ENCODE measurements around the gene USP46.

Gene USP46, protein sequence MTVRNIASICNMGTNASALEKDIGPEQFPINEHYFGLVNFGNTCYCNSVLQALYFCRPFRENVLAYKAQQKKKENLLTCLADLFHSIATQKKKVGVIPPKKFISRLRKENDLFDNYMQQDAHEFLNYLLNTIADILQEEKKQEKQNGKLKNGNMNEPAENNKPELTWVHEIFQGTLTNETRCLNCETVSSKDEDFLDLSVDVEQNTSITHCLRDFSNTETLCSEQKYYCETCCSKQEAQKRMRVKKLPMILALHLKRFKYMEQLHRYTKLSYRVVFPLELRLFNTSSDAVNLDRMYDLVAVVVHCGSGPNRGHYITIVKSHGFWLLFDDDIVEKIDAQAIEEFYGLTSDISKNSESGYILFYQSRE

DNA sequence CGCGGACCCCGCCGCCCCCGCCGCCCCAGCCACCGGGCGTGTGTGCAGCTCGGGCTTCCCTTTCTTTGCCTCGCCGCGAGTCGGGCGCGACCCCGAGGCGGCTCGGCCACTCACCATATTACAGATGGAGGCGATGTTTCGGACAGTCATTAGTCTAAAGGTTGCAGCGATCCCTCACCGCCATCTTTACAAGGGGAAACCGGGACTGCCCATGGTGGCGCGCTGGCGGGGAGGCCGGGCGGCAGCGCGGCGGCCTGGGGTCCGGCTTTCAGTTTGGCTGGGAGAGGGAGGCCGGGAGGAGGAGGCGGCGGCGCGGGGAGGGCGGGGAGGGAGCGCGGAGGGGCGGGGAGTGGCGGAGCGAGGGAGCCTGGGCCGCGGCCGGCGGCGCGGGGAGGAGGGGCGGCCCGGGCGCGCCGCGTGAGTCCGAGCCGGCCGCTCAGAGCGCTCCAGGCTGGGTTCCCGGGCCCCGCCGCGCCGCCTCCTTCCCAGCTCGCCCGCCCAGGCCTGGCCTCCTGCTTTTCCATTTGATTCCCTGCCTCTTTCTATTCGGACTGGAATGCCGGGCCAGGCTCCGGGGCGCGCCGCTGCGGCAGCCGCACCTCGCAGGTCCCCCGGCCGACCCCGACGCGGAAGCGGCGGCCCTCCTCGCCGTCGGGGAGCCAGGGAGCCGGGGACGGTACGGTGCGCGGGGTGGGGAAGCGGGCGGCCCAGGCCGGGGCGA lies at the start of gene USP46:
Gene USP46 (minus strand): TSS at position 301 of the 721 bp plus-strand sequence. CDS start 151 bp downstream, at position 150.
- no peaks in the 10 kb centered on the region for H3K27me3 ChIP-seq (ENCODE audit: insufficient read depth, low read length)
- peak within 1 kb of the TSS; percentile 94 for H3K4me3 ChIP-seq (ENCODE audit: low read length)
- H3K9me3 ChIP-seq (ENCODE audit: low read length): peaks cover 8% of the 10 kb centered on the region
- H2AFZ ChIP-seq (ENCODE audit: low read depth, low read length): peak within 1 kb of the TSS; percentile 99
- peaks cover 3% of the 10 kb centered on the region for H3K4me1 ChIP-seq (ENCODE audit: insufficient read depth, low read length)
- peaks cover 10% of the 10 kb centered on the region for H3K36me3 ChIP-seq (ENCODE audit: insufficient read depth, low read length)

DNA sequence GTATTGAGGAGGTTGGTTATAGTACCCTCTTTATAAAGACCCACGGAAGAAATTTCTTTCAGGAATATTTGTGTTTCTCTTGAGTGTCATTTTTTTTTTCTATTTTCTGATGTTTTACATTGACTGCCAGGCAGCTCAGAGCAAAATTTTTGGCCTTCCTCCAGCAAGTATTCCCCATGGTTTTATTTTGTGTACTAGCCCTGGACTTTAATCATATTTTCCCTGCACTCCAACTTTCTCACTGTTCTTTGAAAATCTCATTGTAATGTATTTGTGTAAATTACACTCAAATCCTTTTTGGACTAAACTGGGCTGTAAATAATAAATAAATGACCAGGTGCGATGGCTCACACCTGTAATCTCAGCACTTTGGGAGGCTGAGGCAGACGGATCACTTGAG lies 45.6 kb upstream of the USP46 start:
- H3K4me3 ChIP-seq (ENCODE audit: low read length): no peak overlapping the region
- no peaks in the 10 kb centered on the region for H3K27me3 ChIP-seq (ENCODE audit: insufficient read depth, low read length)
- H3K4me1 ChIP-seq (ENCODE audit: insufficient read depth, low read length): no peaks in the 10 kb centered on the region
- no peak overlapping the region for H2AFZ ChIP-seq (ENCODE audit: low read depth, low read length)
- H3K36me3 ChIP-seq (ENCODE audit: insufficient read depth, low read length): no peaks in the 10 kb centered on the region
- no peaks in the 10 kb centered on the region for H3K9me3 ChIP-seq (ENCODE audit: low read length)

DNA sequence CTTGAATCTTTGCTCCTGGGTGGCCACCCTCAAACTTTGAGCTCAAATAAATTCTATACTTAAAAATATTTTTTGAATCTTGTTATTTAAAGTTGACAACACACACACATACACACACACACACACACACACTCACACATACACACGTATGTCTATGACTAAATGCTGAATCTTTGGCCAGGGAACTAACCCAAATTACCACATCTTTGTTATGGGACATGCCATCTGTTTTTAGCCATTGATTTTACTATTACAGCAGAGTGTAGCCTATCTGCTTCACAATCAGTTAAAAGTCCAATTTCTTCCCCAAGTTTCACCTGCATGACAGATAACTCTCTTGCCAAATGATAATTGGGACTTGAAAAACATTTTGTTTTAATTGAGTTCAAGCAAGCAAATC lies 45.0 kb upstream of the USP46 start:
- Histone ChIP-seq H3K36me3 (ENCODE audit: insufficient read depth, low read length) (no peaks in the 10 kb centered on the region), H3K4me3 (ENCODE audit: low read length) (no peak overlapping the region), H3K27me3 (ENCODE audit: insufficient read depth, low read length) (no peaks in the 10 kb centered on the region), H3K9me3 (ENCODE audit: low read length) (no peaks in the 10 kb centered on the region), H2AFZ (ENCODE audit: low read depth, low read length) (no peak overlapping the region), H3K4me1 (ENCODE audit: insufficient read depth, low read length) (no peaks in the 10 kb centered on the region)

DNA sequence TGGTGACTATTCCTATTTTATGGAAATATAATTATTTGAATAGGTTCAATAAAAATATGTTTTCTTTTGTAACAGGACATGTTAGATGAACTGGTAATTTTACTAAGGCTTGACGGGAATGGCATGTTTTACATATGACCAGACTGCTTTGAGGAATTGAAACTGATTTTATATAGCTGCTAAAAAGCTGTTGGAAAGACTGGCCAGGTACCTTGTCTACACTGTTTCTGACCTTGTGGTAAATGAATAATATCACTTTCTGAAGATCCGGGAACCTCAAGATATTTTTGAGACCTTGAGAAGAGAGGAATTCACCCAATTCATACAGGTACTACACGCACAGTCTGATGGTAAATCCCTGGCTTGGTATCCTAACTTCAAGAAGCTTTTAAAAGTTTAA lies 42.1 kb upstream of the USP46 start:
- Histone ChIP-seq H3K36me3 (ENCODE audit: insufficient read depth, low read length) (no peaks in the 10 kb centered on the region), H2AFZ (ENCODE audit: low read depth, low read length) (no peak overlapping the region), H3K9me3 (ENCODE audit: low read length) (no peaks in the 10 kb centered on the region), H3K4me1 (ENCODE audit: insufficient read depth, low read length) (no peaks in the 10 kb centered on the region), H3K27me3 (ENCODE audit: insufficient read depth, low read length) (no peaks in the 10 kb centered on the region), H3K4me3 (ENCODE audit: low read length) (no peak overlapping the region)

DNA sequence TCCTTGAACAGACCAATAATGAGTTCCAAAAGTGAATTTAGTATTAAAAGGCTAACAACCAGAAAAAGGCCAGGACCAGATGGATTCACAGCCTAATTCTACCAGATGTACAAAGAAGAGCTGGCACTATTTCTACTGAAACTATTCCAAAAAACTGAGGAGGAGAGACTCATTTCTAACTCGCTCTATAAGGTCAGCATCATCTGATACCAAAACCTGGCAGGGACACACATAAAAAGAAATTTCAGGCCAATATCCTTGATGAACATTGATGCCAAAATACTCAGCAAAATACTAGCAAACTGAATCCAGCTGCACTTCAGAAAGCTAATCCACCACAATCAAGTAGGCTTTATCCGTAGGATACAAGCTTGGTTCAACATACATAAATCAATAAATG lies 35.8 kb upstream of the USP46 start:
- H3K4me3 ChIP-seq (ENCODE audit: low read length): no peak overlapping the region
- no peak overlapping the region for H2AFZ ChIP-seq (ENCODE audit: low read depth, low read length)
- H3K36me3 ChIP-seq (ENCODE audit: insufficient read depth, low read length): no peaks in the 10 kb centered on the region
- H3K27me3 ChIP-seq (ENCODE audit: insufficient read depth, low read length): no peaks in the 10 kb centered on the region
- H3K9me3 ChIP-seq (ENCODE audit: low read length): peaks cover 4% of the 10 kb centered on the region
- H3K4me1 ChIP-seq (ENCODE audit: insufficient read depth, low read length): no peaks in the 10 kb centered on the region

DNA sequence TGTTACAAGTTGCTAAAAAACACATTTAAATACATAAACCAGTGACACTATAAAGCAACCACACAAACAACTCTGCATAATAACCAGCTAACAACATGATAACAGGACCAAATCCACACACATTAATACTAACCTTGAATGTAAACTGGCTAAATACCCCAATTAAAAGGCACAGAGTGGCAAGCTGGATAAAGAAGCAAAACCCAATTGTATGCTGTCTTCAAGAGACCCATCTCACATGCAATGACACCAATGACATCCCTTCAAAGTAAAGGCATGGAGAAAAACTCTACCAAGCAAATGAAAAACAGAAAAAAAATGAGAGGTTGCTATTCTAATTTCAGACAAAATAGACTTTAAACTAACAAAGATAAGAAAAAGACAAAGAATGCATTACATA lies 34.4 kb upstream of the USP46 start:
- H3K4me1 ChIP-seq (ENCODE audit: insufficient read depth, low read length): no peaks in the 10 kb centered on the region
- H3K36me3 ChIP-seq (ENCODE audit: insufficient read depth, low read length): no peaks in the 10 kb centered on the region
- no peaks in the 10 kb centered on the region for H3K27me3 ChIP-seq (ENCODE audit: insufficient read depth, low read length)
- H3K4me3 ChIP-seq (ENCODE audit: low read length): no peak overlapping the region
- H3K9me3 ChIP-seq (ENCODE audit: low read length): peaks cover 4% of the 10 kb centered on the region
- no peak overlapping the region for H2AFZ ChIP-seq (ENCODE audit: low read depth, low read length)

DNA sequence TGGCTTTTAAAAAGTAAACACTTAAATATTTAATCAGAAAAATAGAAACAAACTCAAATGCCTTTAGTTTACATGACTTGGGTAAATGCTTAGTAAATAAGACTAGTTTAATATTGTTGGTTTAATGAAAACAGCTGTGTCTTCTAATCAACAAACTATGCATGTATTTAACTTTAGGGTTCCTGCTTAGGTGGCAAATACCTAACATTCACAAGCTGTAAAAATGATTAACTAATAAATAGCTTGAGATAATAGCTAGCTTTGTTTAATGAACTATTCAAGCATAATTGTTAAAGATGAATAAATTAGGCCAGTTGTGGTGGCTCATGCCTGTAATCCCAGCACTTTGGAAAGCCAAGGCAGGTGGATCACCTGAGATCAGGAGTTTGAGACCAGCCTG lies 30.0 kb upstream of the USP46 start:
- Histone ChIP-seq H3K36me3 (ENCODE audit: insufficient read depth, low read length) (no peaks in the 10 kb centered on the region), H2AFZ (ENCODE audit: low read depth, low read length) (no peak overlapping the region), H3K27me3 (ENCODE audit: insufficient read depth, low read length) (peaks cover 7% of the 10 kb centered on the region), H3K4me1 (ENCODE audit: insufficient read depth, low read length) (no peaks in the 10 kb centered on the region), H3K4me3 (ENCODE audit: low read length) (no peak overlapping the region), H3K9me3 (ENCODE audit: low read length) (peaks cover 4% of the 10 kb centered on the region)

DNA sequence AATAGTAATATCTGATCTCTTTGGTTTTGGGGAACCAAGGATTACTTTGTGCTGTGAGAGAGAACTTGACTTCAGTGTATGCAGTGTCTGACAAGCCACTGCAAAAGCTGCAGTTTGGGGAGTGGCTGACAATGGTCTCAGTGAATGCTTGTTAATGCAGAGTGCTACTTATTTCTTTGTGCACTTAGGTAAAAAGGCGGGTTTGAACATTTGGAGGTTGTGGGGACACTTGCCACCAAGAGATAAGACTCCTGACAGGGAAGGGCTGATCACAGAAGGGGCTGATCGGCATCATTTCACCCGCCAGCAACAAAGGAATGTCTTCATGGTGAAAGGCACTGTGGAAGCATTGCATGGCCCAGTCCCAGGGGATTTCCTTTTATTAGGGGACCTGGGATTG lies 28.6 kb upstream of the USP46 start:
- Histone ChIP-seq H3K4me1 (ENCODE audit: insufficient read depth, low read length) (no peaks in the 10 kb centered on the region), H2AFZ (ENCODE audit: low read depth, low read length) (no peak overlapping the region), H3K36me3 (ENCODE audit: insufficient read depth, low read length) (no peaks in the 10 kb centered on the region), H3K4me3 (ENCODE audit: low read length) (no peak overlapping the region), H3K9me3 (ENCODE audit: low read length) (peaks cover 4% of the 10 kb centered on the region), H3K27me3 (ENCODE audit: insufficient read depth, low read length) (peaks cover 7% of the 10 kb centered on the region)

DNA sequence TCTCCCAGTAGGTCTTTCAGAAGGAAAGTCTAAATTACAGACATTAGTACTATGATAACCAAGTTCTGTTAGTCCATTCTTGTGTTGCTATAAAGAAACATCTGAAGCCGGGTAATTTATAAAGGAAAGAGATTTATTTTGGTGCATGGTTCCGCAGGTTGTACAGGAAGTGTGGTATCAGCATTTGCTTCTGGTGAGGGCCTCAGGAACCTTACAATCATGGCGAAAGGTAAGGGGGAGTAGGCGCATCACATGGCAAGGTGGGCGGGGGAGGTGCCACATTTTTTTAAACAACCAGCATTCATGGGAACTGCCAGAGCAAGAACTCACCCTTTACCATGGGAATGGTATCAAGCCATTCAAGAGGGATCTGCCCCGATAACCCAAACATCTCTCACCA lies 26.2 kb upstream of the USP46 start:
- H3K9me3 ChIP-seq (ENCODE audit: low read length): no peaks in the 10 kb centered on the region
- no peaks in the 10 kb centered on the region for H3K4me1 ChIP-seq (ENCODE audit: insufficient read depth, low read length)
- peaks cover 7% of the 10 kb centered on the region for H3K27me3 ChIP-seq (ENCODE audit: insufficient read depth, low read length)
- H2AFZ ChIP-seq (ENCODE audit: low read depth, low read length): no peak overlapping the region
- no peak overlapping the region for H3K4me3 ChIP-seq (ENCODE audit: low read length)
- no peaks in the 10 kb centered on the region for H3K36me3 ChIP-seq (ENCODE audit: insufficient read depth, low read length)

DNA sequence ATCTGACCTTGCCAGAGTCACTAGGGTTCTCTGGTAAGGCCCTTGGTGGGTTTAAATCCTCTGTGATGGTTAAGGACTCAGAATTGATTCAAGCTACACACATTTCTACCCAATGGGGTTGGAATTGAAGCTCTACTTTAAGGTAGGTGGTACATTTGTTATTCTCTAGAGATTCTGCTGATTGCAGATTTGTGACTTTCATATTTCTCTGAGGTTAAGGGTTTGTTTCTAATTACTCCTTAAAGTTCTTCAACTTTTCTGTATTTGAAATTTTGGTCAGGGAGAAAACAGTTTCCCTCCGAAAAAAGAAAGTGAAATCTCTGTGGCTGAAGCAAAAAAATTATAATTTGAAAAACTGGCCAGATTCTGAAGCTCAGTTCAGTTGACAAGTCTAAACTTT lies 25.8 kb upstream of the USP46 start:
- H3K36me3 ChIP-seq (ENCODE audit: insufficient read depth, low read length): no peaks in the 10 kb centered on the region
- H3K4me3 ChIP-seq (ENCODE audit: low read length): no peak overlapping the region
- H3K4me1 ChIP-seq (ENCODE audit: insufficient read depth, low read length): no peaks in the 10 kb centered on the region
- no peaks in the 10 kb centered on the region for H3K9me3 ChIP-seq (ENCODE audit: low read length)
- no peak overlapping the region for H2AFZ ChIP-seq (ENCODE audit: low read depth, low read length)
- peaks cover 7% of the 10 kb centered on the region for H3K27me3 ChIP-seq (ENCODE audit: insufficient read depth, low read length)

DNA sequence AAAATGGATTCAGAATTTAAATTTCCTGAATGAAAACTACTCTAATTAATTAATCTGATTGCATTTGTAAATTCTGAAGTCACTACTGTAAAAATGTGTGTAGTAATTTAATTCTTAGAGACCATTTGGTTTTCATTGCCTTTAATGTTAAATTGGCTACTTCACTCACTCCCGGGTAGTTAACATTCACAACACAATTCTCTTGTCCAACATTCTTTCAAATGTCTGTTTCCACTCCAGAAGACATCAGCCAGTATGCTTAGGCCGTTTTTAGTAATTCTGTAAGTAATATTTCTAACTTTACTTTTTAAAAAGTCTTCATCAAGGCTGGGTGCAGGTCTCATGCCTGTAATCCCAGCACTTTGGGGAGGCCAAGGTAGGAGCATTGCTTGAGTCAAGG lies 21.3 kb upstream of the USP46 start:
- Histone ChIP-seq H3K4me3 (ENCODE audit: low read length) (no peak overlapping the region), H3K4me1 (ENCODE audit: insufficient read depth, low read length) (peaks cover 7% of the 10 kb centered on the region)

DNA sequence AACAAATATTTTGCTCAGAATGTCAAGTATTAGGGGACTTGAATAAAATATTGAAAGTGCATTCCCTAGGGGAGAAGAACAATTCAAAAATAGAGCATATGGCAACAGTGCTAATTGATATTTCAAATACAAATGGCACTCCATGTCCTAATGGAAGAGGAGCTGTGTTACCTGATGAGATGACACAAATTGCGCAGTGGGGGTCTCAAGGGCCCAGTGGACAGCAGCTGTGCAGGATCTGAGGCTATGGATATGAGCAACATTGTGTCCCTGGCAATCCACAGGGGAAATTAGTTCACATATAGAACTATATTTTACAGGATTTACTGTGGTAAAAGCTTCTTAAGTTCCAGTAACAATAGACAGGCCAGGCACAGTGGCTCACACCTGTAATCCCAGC lies 17.4 kb upstream of the USP46 start:
- no peak overlapping the region for H2AFZ ChIP-seq (ENCODE audit: low read depth, low read length)
- H3K4me1 ChIP-seq (ENCODE audit: insufficient read depth, low read length): peaks cover 7% of the 10 kb centered on the region
- H3K36me3 ChIP-seq (ENCODE audit: insufficient read depth, low read length): no peaks in the 10 kb centered on the region
- no peaks in the 10 kb centered on the region for H3K9me3 ChIP-seq (ENCODE audit: low read length)
- no peaks in the 10 kb centered on the region for H3K27me3 ChIP-seq (ENCODE audit: insufficient read depth, low read length)
- H3K4me3 ChIP-seq (ENCODE audit: low read length): no peak overlapping the region

More for the DNA sequence above, 21.3 kb upstream of the USP46 start:
- H3K36me3 ChIP-seq (ENCODE audit: insufficient read depth, low read length): no peaks in the 10 kb centered on the region
- no peaks in the 10 kb centered on the region for H3K9me3 ChIP-seq (ENCODE audit: low read length)
- no peak overlapping the region for H2AFZ ChIP-seq (ENCODE audit: low read depth, low read length)
- peaks cover under 1% of the 10 kb centered on the region for H3K27me3 ChIP-seq (ENCODE audit: insufficient read depth, low read length)

DNA sequence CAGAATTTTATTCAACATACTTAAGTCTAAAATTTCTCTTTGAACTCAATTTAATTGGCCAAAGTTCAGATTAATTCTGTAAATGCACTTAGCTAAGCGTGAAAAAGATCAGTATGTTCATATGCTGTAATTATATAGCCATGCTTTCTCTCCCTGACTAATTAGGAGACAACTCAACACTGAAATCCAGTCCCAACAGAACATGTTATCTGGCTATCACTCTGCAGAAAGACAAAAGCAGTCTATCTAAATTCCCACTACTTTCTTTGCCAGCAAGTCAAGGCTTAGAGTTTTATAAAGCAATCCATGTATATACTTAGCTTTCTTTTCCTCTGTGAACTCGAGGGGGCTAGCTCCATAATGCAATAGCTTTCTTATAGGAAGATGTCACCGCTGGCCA lies 16.0 kb upstream of the USP46 start:
- no peaks in the 10 kb centered on the region for H3K9me3 ChIP-seq (ENCODE audit: low read length)
- H3K36me3 ChIP-seq (ENCODE audit: insufficient read depth, low read length): no peaks in the 10 kb centered on the region
- H3K4me3 ChIP-seq (ENCODE audit: low read length): no peak overlapping the region
- peaks cover 7% of the 10 kb centered on the region for H3K4me1 ChIP-seq (ENCODE audit: insufficient read depth, low read length)
- H2AFZ ChIP-seq (ENCODE audit: low read depth, low read length): no peak overlapping the region
- H3K27me3 ChIP-seq (ENCODE audit: insufficient read depth, low read length): no peaks in the 10 kb centered on the region

All from neuron (in vitro differentiated cells).